B cell (primary cell): ENCODE measurements around the gene MAJIN.

ENCODE experiments used
- EZH2 ChIP-seq: IDR thresholded peaks from 2 replicates; pipeline ENCODE4 v1.6.1; 2012; ENCODE audit warnings: borderline replicate concordance, low read depth, mild to moderate bottlenecking, moderate library complexity, low read length; ENCODE audit not compliant: insufficient read depth, poor library complexity, severe bottlenecking
- TF ChIP-seq, protein P1 (sequence below): fragments of 200-600 bp; IDR thresholded peaks from one replicate; pipeline ENCODE4 v1.8.0; 2022; ENCODE audit warnings: antibody characterized with exemption, mild to moderate bottlenecking

DNA sequence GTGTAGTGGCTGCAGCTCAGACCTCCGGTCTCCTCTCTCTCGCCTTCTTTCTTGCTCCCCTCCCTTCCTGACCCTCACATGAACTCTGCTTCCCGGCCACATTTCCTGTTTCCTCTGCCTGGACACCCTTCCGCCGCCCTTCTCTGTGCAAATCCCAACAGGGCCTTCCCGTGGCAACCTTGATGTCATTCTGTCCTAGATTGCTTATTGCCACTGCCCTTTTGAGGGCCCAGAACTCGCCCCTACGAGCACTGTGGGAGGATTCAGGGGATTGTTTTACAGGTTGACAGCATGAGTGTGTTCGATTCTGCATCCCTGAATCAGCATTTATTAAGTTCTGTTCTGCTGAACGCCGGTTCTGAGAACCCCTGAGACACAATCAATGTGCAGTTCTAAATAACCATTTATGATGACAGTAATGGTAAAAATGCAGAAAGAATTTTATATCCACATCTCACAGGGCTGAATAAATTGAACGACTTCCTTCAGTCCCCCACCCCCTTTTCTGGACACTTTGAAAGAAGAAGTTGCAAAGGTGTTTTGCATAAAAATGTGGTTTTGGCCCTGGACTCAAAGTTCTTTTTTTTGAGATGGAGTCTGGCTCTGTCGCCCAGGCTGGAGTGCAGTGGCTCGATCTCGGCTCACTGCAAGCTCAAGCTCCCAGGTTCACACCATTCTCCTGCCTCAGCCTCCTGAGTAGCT is 18.5 kb upstream of the MAJIN start:
- TF ChIP-seq EZH2 = no peak
- TF ChIP-seq, protein P1, sequence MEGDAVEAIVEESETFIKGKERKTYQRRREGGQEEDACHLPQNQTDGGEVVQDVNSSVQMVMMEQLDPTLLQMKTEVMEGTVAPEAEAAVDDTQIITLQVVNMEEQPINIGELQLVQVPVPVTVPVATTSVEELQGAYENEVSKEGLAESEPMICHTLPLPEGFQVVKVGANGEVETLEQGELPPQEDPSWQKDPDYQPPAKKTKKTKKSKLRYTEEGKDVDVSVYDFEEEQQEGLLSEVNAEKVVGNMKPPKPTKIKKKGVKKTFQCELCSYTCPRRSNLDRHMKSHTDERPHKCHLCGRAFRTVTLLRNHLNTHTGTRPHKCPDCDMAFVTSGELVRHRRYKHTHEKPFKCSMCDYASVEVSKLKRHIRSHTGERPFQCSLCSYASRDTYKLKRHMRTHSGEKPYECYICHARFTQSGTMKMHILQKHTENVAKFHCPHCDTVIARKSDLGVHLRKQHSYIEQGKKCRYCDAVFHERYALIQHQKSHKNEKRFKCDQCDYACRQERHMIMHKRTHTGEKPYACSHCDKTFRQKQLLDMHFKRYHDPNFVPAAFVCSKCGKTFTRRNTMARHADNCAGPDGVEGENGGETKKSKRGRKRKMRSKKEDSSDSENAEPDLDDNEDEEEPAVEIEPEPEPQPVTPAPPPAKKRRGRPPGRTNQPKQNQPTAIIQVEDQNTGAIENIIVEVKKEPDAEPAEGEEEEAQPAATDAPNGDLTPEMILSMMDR = no peak
